CD14-positive monocyte (primary cell): Measurements from ENCODE around the gene OAT. TPM values are rescaled to one million over a fixed set of nuclear protein-coding genes. Genes with fewer than 3 reads are reported as not detected.

Experiments
- DNase-seq, 3 donors: peaks; one replicate each; pipeline ENCODE4 v3.0.0-alpha.2; 2011 to 2022
- H2AFZ ChIP-seq: 2 replicates; pipeline ENCODE4 v1.6.0; 2012; ENCODE audit warnings: mild to moderate bottlenecking, low read depth, low read length, inconsistent platforms; ENCODE audit not compliant: insufficient read depth, poor library complexity, severe bottlenecking
- H3K27ac ChIP-seq, 2 donors: 1 replicate in 1 of 2; 2 replicates in 1 of 2; pipeline ENCODE4 v1.5.1; 2012 to 2013; ENCODE audit warnings: low read length in 2 of 2, control low read depth in 1 of 2, inconsistent platforms in 1 of 2, low read depth in 1 of 2, mild to moderate bottlenecking in 1 of 2
- H3K27me3 ChIP-seq, 2 donors: one replicate each; pipeline versions ENCODE4 v1.6.0 to v1.6.1; 2011 to 2013; ENCODE audit warnings: low read length in 2 of 2; ENCODE audit not compliant: control insufficient read depth in 2 of 2, insufficient read depth in 2 of 2
- H3K36me3 ChIP-seq, 2 donors: replicated peaks in 1 of 2; 1 replicate in 1 of 2; 2 replicates in 1 of 2; pipeline versions ENCODE4 v1.5.1 to v1.6.1; 2012 to 2013; ENCODE audit warnings: low read length in 2 of 2, control low read depth in 1 of 2, inconsistent platforms in 1 of 2, mild to moderate bottlenecking in 1 of 2; ENCODE audit not compliant: insufficient read depth in 2 of 2, control insufficient read depth in 1 of 2
- H3K4me1 ChIP-seq, 2 donors: 1 replicate in 1 of 2; 2 replicates in 1 of 2; pipeline versions ENCODE4 v1.5.1 to v1.6.1; 2012 to 2013; ENCODE audit warnings: low read length in 2 of 2, control low read depth in 1 of 2, inconsistent platforms in 1 of 2, mild to moderate bottlenecking in 1 of 2, moderate library complexity in 1 of 2; ENCODE audit not compliant: insufficient read depth in 2 of 2, control insufficient read depth in 1 of 2
- H3K4me2 ChIP-seq: replicated peaks from 2 replicates; pipeline ENCODE3; 2012; ENCODE audit warnings: low read length, moderate library complexity, mild to moderate bottlenecking; ENCODE audit not compliant: poor library complexity, severe bottlenecking; ENCODE audit errors: extremely low read depth
- H3K4me3 ChIP-seq, 3 experiments: fragments of 200-600 bp in 1 of 3; sonication (generic) in 1 of 3; replicated peaks in 1 of 3; 1 replicate in 2 of 3; 2 replicates in 1 of 3; pipeline ENCODE4 v1.5.1; 2011 to 2013; ENCODE audit warnings: low read length in 3 of 3, mild to moderate bottlenecking in 3 of 3, control low read depth in 2 of 3, low read depth in 2 of 3, inconsistent platforms in 1 of 3, moderate library complexity in 1 of 3
- H3K79me2 ChIP-seq: 2 replicates; pipeline ENCODE4 v1.6.0; 2012; ENCODE audit warnings: mild to moderate bottlenecking, control low read depth, inconsistent platforms, low read length, moderate library complexity; ENCODE audit not compliant: insufficient read depth
- H3K9ac ChIP-seq: 2 replicates; pipeline ENCODE4 v1.6.0; 2017; ENCODE audit warnings: low read length, mild to moderate bottlenecking; ENCODE audit not compliant: insufficient read depth, poor library complexity, severe bottlenecking
- H3K9me3 ChIP-seq, 2 donors: replicated peaks in 1 of 2; 1 replicate in 1 of 2; 2 replicates in 1 of 2; pipeline versions ENCODE4 v1.5.1 to v1.6.1; 2012 to 2013; ENCODE audit warnings: low read length in 2 of 2, control low read depth in 1 of 2; ENCODE audit not compliant: control insufficient read depth in 1 of 2, insufficient read depth in 1 of 2
- H4K20me1 ChIP-seq: 2 replicates; pipeline ENCODE4 v1.6.0; 2012; ENCODE audit warnings: mild to moderate bottlenecking, low read length, control low read depth, moderate library complexity; ENCODE audit not compliant: insufficient read depth
- H3K27ac Mint-ChIP-seq, 7 donors: one replicate each; pipeline ENCODE4 v1.8.0; 2020; ENCODE audit warnings: mild to moderate bottlenecking in 7 of 7, mixed read lengths in 7 of 7, moderate library complexity in 6 of 7, inconsistent platforms in 2 of 7
- H3K27me3 Mint-ChIP-seq, 3 donors: one replicate each; pipeline ENCODE4 v1.8.0; 2021 to 2022; ENCODE audit warnings: low read depth in 3 of 3, mild to moderate bottlenecking in 3 of 3, mixed read lengths in 3 of 3, moderate library complexity in 3 of 3, inconsistent platforms in 1 of 3
- H3K36me3 Mint-ChIP-seq, 2 donors: one replicate each; pipeline ENCODE4 v1.8.0; 2020; ENCODE audit warnings: mixed read lengths in 2 of 2, inconsistent platforms in 1 of 2, mild to moderate bottlenecking in 1 of 2
- H3K4me1 Mint-ChIP-seq: one replicate; pipeline ENCODE4 v1.8.0; 2020; ENCODE audit warnings: mild to moderate bottlenecking, mixed read lengths
- H3K4me3 Mint-ChIP-seq, 2 donors: one replicate each; pipeline ENCODE4 v1.8.0; 2020; ENCODE audit warnings: mild to moderate bottlenecking in 2 of 2, mixed read lengths in 2 of 2, moderate library complexity in 1 of 2
- H3K9me3 Mint-ChIP-seq, 7 donors: one replicate each; pipeline ENCODE4 v1.8.0; 2020 to 2022; ENCODE audit warnings: mixed read lengths in 7 of 7, mild to moderate bottlenecking in 6 of 7, moderate library complexity in 6 of 7, inconsistent platforms in 2 of 7
- CTCF ChIP-seq: fragments of 200-600 bp; IDR thresholded peaks from one replicate; pipeline ENCODE4 v1.8.0; 2022; ENCODE audit warnings: antibody characterized with exemption, mild to moderate bottlenecking
- WGBS: methylation state at CpG from one replicate; pipeline ENCODE4 v1.1.5; 2013; ENCODE audit warnings: missing lambda C conversion rate; ENCODE audit not compliant: insufficient coverage; 5-methylcytosine and 5-hydroxymethylcytosine counted together
- intact Hi-C, 2 donors: fragments of 100-400 bp; cut with micrococcal nuclease; formaldehyde crosslinking; loops; one replicate each; pipeline versions ENCODE4 v1.15.0 to v1.15.1; 2023
- polyA plus RNA-seq, 3 donors: library from polyadenylated mRNA; depleted of rRNA in 1 of 3; unstranded in 2 of 3; stranded (reverse) in 1 of 3; fragments of 300-500 nt in 2 of 3; fragments of >200 nt in 1 of 3; fragmentation: Illumina TruSeq in 2 of 3; gene quantifications; 1 replicate in 2 of 3; 2 replicates in 1 of 3; pipeline ENCODE4 v1.2.3, GENCODE V29; 2012 to 2021

OAT gene
- polyA plus RNA-seq, 3 donors: 83.5 to 89.6 (median 87.3) TPM

- WGBS: 1% methylated on average over 19 of the region's 26 CpGs
- H3K9ac ChIP-seq: no peak overlapping the region
Observed at GRCh38 chr10:124448696-124449169, 30.0 kb upstream of the OAT start.

GRCh38 chr10:124447751-124448466 lies 29.2 kb upstream of the OAT start:
- peaks cover 17% of the 10 kb centered on the region for H3K4me1 Mint-ChIP-seq
- peaks cover 85 to 93% (median 89%) of the 10 kb centered on the region in 3 donors for H3K27me3 Mint-ChIP-seq
- peaks cover 0 to 30% of the 10 kb centered on the region in 2 donors for H3K9me3 ChIP-seq
- H4K20me1 ChIP-seq: no peaks in the 10 kb centered on the region
- no peak overlapping the region for H3K4me3 ChIP-seq
- no peak overlapping the region for H2AFZ ChIP-seq
- peaks cover 0 to 21% (median 2%) of the 10 kb centered on the region in 7 donors for H3K9me3 Mint-ChIP-seq
- H3K36me3 ChIP-seq: no peaks in the 10 kb centered on the region
- H3K79me2 ChIP-seq: no peaks in the 10 kb centered on the region
- 1% methylated on average over 53 of the region's 60 CpGs for WGBS
- H3K9ac ChIP-seq: no peak overlapping the region
- peak overlapping the region; percentile 43 to 79 for H3K4me3 Mint-ChIP-seq
- no peak for DNase-seq
- H3K27ac Mint-ChIP-seq: no peak overlapping the region
- H3K27me3 ChIP-seq: peaks cover 78 to 88% of the 10 kb centered on the region in 2 donors
- no peak for TF ChIP-seq CTCF
- H3K4me1 ChIP-seq: no peaks in the 10 kb centered on the region
- peaks cover 0 to 10% of the 10 kb centered on the region in 2 donors for H3K36me3 Mint-ChIP-seq
- no peak overlapping the region for H3K4me2 ChIP-seq
- intact Hi-C loops: no loop called here
- H3K27ac ChIP-seq: no peak overlapping the region

More at GRCh38 chr10:124448696-124449169, 30.0 kb upstream of the OAT start:
- Mint-ChIP-seq H3K9me3 (peaks cover 0 to 21% (median 2%) of the 10 kb centered on the region in 7 donors), H3K36me3 (peaks cover 0 to 10% of the 10 kb centered on the region in 2 donors), H3K4me1 (peaks cover 17% of the 10 kb centered on the region), H3K27ac (no peak overlapping the region), H3K27me3 (peaks cover 87 to 95% (median 92%) of the 10 kb centered on the region in 3 donors), H3K4me3 (peak overlapping the region in 1 of 2 donors; percentile 81)
- intact Hi-C loops: no loop called here
- Histone ChIP-seq H3K4me3 (no peak overlapping the region), H2AFZ (no peak overlapping the region), H3K4me1 (no peaks in the 10 kb centered on the region), H3K36me3 (no peaks in the 10 kb centered on the region), H3K9me3 (peaks cover 0 to 30% of the 10 kb centered on the region in 2 donors), H3K27ac (no peak overlapping the region), H3K27me3 (peaks cover 84 to 94% of the 10 kb centered on the region in 2 donors), H4K20me1 (no peaks in the 10 kb centered on the region), H3K79me2 (no peaks in the 10 kb centered on the region), H3K4me2 (no peak overlapping the region)
- no peak for DNase-seq
- TF ChIP-seq CTCF: no peak
